Stimulated activated CD4-positive, alpha-beta T cell treated with anti-CD3 and anti-CD28 coated beads, Interleukin-1b, Interleukin-23, amount 100 ng/mL, for 4 hours (primary cell): Measurements from ENCODE around the gene MED25.

Source experiments
- DNase-seq, 2 donors: peaks; one replicate each; pipeline ENCODE4 v3.0.0-alpha.2; 2020; ENCODE audit warnings: low read depth in 2 of 2

The MED25 gene

DNA sequence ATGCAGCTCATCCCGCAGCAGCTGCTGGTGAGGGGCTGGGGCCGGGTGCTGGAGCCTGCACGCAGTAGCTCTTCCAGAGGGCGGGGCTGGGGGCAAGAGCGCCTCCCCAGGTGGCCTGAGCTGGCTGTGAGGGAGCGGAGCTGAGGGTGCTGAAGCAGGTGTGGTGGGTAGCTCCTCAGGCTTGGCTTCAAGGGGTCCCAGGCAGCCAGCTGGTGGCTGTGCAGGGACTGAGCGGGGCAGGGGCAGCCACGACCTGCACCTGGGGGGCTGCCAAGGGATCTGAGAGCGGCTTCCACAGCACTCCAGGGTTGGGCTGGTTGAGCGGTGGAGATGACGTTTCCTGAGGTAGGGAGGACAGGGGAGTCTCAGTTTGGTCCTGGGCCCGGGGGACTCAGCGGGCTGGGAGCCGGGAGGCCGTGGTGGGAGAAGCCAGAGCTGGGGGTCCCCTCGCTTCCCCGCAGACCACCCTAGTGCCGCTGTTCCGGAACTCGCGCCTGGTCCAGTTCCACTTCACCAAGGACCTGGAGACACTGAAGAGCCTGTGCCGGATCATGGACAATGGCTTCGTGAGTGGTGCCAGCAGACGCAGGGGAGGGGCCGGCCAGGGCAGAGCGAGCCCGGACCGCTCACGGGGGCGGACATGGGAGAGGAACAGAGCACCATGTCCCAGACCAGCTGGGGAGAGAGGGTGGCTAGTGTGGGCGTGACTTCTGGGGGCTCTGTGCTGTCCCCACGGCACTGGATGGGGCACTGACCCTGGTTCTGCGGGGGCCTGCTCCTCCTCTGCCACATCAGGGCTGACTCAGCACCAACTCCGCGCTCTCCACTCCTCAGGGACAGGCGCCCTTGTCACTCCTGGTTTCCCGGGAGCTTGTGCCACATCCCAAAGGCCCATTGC is 40.2 kb downstream of the MED25 start:
- DNase-seq = no peak

DNA sequence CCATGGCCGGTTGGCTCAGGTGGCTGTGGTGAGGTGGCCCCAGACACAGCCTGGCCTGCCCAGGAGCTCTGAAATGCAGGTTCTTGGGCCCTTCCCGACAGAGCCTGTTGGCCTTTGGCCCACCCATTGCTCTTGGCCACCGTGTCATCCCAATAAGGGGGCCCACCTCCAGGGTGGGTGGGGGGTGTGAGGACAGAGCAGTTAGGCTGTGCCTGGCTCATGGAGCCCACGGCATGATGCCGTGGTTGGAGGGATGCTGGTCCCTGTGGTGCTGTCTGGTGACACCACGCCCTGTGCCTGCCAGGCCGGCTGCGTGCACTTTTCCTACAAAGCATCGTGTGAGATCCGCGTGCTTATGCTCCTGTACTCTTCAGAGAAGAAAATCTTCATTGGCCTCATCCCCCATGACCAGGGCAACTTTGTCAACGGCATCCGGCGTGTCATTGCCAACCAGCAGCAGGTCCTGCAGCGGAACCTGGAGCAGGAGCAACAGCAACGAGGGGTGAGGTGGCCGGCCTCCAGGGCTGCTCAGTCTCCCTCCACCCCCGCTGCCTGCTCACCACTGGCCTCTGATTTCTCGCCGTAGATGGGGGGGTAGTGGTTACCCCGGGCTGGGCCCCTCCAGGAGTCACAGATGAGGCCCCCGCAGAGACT is 41.7 kb downstream of the MED25 start:
- DNase-seq = no peak

GRCh38 chr19:49860336-49861102 is 42.4 kb downstream of the MED25 start:
- DNase-seq = no peak

GRCh38 chr19:49861107-49861506 is 43.0 kb downstream of the MED25 start:
- no peak for DNase-seq

DNA sequence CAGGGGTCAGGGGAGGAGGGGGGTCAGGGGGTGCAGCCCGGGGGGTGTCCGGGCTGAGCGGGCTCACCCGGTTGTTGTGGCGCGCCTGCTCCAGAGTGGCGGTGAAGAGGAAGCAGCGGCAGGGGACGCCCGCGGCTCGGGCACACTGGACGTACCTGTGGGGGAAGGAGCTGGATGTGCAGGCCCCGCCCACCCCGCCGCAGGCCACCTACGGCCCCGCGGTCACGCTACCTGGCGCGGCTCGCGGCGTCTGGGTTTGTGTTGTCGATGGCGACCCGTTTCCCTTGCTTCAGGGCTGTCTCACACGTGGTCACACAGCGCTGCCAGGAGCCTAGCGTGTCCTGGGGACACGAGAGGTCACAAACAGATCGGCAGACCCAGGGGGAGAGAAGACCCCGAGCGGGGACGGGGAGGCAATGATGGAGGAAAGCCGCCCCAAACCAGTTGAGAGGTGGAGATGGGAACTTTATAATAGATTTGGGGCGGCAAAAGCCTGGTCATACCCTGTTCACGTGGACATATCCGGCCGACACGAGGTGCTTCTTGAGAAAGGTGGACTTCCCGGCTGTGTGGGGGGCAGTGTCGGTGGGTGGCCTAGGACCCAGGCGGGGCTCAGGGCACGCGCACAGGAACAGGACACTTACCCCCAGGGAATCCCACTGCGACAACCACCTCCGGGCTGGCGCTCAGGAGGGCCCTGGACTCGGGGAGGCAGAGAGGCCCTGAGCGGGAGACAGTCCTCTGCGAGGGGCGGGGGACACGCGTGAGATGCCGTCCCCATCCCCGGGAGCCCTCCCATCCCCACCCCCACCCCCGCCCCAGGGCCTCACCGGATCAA is 43.7 kb downstream of the MED25 start:
- DNase-seq = no peak

- no peak for DNase-seq
Measured at GRCh38 chr19:49862391-49863253, 44.5 kb downstream of the MED25 start.

DNA sequence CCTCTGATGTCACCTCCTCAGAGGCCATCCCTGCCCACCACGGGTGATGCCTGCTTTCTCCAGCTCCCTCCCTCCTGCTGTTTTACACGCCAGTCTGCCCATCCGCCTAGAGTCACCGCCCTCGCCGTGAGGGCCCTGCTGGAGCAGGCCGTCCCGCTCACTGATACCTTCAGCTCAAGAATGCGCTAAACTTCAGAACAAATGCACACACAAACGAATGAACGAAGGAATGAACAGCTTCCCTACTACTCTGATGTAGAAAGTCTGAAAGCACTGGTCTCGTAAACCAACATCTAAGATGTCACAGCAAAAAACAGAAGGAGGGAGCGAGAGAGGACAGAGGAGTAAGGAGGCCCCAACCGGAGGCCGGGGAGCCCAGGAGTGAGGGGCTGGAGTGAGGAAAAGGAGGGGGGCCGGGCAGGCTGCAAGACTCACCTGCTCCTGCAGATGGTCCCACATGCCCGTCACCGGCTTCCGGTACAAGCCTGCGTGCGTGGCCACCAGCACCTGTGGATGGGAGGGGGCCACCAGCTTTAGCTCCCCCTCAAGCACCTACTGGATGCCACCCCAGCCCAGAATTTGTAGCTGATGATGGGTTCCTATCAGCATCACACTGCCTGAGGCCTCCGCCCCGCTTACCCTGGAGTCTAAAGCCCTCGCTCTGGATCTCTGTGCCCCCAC is 45.3 kb downstream of the MED25 start:
- DNase-seq = no peak

DNA sequence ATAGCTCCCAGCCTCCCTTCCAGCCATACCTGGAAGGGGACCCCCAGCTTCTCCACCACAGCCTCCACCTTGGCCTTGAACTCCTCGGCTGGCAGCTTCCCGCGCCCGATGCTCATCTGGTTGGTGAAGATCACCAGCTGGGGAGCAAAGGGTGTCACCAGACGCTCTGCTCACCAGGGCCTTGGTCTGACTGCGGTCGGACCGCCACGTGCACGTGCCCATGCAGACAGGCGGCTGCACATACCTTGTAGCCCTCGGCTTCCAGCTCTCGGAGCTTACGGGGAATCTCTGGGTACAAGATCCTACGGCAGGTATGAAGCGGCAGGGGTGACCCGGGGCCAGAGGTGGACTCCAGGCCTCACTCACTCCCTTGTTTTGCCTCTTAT is 45.8 kb downstream of the MED25 start:
- DNase-seq = no peak

DNA sequence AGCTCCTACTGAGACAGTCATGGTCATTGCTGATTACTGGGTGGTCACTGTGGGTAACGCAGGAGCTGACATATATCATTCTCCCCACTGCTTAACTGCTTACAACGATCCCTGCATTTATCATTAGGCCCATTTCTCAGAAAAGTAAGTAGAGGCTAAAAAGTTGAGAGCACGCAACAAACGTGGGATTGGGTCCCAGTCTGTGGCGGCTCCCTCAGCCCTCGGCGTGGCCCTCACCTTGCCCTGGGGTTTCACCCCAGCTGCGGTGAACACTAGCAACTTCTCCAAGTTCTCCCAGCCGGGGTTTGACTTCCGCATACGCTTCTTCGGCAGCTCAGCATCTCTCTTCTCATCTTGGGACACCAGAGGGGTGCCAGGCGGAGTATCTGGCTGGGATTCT is 46.8 kb downstream of the MED25 start:
- DNase-seq = no peak

GRCh38 chr19:49866933-49867782 is 49.1 kb downstream of the MED25 start, which contains the start of gene PNKP:
Gene PNKP, minus strand, starts transcription at chr19:49867576. Its CDS starts 372 bp downstream, at chr19:49867204.
- peak; percentile 82 to 95 for DNase-seq

DNA sequence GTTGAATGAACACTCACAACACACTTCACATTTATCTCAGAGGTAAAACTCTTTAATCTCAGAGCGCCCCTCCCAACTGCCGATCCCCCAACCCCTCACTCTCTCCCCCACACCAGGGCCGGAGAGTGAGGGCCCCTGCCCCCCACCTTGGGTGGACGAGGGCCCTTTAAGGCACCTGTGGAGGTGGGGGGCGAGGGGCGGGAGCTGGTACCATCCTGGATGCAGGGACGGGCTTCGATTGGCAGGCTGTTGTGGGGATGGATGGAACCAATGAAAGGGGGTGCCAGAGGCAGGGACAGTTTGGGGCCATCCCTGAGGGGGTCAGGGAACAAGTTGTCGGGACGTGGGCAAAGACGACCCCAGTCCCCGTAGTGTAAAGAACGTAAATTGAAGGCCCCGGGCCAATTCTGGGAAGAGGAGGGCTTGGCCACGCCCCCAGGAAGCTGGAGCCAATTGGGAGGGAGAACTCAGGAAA is 51.0 kb downstream of the MED25 start:
- DNase-seq = no peak

GRCh38 chr19:49869484-49870308 is 51.6 kb downstream of the MED25 start:
- peak; percentile 75 to 78 for DNase-seq

DNA sequence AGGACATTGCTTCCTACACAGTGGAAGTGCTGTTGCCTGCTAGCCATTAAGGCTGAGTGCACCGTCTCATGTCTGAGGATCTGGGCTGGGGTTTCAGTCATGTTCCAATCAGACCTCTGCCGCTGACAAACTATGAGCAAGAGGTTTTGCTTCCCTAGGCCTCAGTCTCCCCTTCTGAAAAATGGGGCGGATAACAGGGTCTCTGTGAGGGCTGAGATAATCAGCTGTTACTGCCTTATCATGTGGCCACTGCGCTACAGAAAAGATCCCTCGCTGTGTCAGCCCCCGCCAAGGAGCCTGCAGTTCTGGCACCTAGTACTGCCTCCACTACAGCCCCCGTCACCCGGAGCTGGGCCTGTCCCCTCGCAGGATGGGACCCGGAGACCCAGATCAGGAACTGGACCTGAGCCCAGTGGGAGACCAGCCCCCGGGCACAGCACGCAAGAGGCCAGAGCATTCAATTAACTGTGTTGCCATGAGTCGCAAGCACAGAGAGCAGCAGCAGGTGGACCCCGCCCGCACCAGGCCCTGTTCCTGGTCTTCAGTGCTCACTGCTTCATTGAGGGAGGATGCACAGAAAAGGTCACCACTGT is 52.3 kb downstream of the MED25 start:
- no peak for DNase-seq

DNA sequence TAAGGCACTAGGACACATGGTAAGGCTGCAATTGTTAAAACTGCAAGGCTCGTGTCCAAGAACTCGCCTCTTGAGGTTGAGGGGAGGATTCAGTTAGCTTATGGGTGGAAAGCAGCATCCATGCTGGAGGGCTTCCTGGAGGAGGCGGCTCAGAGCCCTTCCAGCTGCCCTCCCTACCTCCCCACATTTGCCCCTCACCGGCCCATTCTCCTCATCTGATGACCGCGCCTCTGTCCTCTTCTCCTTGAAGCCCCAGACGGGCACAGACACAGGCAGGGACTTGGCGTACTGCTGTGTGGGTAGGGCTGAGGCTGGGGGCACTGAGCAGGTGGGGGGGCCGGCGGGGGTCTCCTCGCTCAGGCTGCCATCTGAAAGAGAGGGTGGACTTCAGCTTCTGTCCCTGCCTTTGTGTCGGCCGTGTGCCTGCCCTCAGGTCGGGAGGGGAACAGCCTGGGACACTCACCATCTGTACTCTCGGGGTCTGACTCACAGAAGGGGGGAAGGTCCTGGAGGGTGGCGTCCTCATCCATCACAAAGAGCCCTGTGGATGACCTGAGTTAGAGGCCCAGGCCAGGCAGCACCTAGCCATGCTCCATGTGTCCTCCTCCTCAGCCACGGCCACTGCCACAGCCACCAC is 53.4 kb downstream of the MED25 start:
- DNase-seq = no peak

GRCh38 chr19:49872245-49873128 is 54.4 kb downstream of the MED25 start:
- DNase-seq = no peak

- DNase-seq = no peak
Measured at GRCh38 chr19:49873129-49873521, 55.0 kb downstream of the MED25 start.
